HG02623 (cell line): Measurements from ENCODE around the gene DPP9.

Experiments
- ATAC-seq: cut with Tn5 transposase; IDR thresholded peaks from one replicate; pipeline ENCODE4 v1.9.1; 2021; ENCODE audit warnings: moderate library complexity; ENCODE audit not compliant: unreplicated experiment

Gene DPP9

DNA sequence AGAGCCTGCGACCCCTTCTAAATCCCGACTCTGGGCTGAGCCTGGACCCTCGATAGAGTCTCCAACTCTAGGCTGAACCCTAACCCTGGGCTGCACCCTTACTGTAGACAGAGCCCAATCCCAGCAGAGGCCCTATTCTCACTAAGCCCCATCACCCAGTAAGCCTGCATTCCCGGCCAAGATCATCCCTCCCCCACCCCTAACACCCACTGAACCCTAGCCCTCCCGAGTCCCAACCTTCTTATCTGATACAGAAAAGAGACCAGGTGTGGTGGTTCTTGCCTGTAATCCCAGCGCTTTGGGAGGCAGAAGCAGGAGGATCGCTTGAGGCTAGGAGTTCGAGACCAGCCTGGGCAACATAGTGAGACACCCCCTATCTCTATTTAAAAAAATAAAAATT lies 86.9 kb downstream of the DPP9 start:
- no peak for ATAC-seq

DNA sequence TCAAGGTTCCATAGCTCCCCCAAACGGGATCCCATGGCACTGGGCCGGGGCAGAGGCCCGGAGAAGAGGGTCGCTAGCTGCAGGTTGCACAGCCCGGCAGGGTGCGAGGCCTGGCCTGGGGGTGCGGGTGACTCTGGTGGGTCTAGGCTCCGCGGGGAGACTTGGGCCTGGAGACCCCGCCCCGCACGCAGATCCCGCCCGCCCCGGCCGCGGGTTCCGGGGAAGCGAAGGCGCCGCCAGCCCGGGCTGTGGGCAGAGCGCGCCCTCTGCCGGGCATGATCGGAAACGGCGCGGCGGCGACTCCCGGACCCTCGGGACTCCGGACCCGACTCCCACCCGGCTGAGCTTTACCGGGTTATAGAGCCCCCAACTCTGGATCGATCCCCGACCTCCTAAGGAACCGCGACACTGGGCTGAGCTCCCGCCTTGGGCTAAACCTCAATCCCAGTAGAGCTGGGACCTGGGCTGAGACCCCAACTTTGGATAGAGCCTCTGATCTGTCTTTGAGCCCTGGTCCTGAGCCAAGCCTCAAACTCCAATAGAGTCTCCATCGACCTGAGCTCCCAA lies 87.4 kb downstream of the DPP9 start:
- ATAC-seq: no peak

DNA sequence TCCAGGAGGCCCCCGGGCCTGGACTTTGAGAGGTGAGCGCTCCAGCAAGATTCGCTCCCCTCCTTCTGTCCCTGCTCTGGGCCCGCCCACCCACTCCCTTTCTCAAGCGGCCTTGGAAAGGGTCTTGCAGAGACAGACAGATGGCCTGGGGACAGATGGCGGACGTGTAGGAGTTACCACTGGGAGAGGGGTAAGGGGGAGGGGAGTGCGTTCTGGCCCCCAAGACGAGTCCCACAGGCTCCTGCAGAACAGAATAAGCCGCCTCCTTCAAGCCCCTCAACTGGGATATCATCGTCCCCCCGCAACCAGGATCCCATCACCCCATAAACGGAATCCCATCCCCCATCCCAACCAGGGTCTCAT lies 87.9 kb downstream of the DPP9 start:
- ATAC-seq: no peak

DNA sequence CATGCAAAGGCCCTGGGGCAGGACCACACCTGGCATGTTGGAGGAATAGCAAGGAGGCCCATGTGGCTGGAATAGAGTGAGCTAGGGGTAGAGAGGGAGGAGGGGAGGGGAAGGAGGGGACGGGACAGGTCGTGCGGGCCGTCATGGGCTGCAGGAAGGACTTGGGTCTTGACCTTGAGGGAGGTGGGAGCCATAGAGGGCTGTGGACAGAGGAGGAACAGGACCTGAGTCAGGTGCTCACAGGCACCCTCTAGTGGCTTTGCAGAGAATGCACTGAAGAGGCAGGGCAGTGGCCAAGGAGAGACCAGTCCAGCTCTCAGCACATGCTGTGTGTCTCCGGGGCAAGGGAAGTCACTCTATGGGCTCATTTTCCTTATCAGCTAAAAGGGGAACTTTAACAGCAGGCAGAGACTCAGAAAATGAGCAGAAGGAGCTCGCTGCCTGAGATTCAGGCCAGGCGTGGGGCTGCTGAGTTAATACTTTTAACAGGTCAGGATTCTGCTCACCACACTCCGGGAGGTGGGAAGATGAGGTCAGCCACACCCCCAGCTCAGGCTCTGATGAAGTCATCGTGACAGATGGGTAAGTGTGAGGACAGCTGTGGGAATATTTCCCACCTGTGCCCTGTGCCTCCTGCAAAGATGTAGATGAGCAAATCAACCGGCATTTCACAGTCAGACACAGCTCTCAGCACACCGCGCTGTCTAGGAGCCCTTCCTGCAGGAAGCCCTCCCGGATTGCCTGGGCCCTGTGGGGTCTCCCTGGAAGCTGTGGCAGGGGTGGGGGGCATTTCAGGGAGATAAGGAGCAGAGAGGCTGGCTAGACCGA lies 90.3 kb downstream of the DPP9 start:
- ATAC-seq: no peak
